IPS DF 19.7 (cell line): ENCODE data around the gene SMCO4.

Experiments
- DNase-seq: peaks from one replicate; pipeline ENCODE4 v3.0.0-alpha.2; 2013; ENCODE audit warnings: low read depth, low spot score

Gene SMCO4

GRCh38 chr11:93528757-93529645, 14.2 kb downstream of the SMCO4 start:
- no peak for DNase-seq

GRCh38 chr11:93528252-93528651, 14.9 kb downstream of the SMCO4 start:
- no peak for DNase-seq

GRCh38 chr11:93526641-93527583, 16.3 kb downstream of the SMCO4 start:
- no peak for DNase-seq

GRCh38 chr11:93526346-93526633, 16.9 kb downstream of the SMCO4 start:
- no peak for DNase-seq

GRCh38 chr11:93525601-93526345, 17.4 kb downstream of the SMCO4 start:
- DNase-seq: no peak

- no peak for DNase-seq
Measured at GRCh38 chr11:93524858-93525257, 18.3 kb downstream of the SMCO4 start.

- no peak for DNase-seq
Measured at GRCh38 chr11:93524173-93524536, 19.0 kb downstream of the SMCO4 start.

- no peak for DNase-seq
Measured at GRCh38 chr11:93520726-93521509, 22.3 kb downstream of the SMCO4 start.

GRCh38 chr11:93519179-93519578, 24.0 kb downstream of the SMCO4 start:
- no peak for DNase-seq

- DNase-seq: no peak
Measured at GRCh38 chr11:93518081-93518480, 25.1 kb downstream of the SMCO4 start.

GRCh38 chr11:93517611-93518010, 25.6 kb downstream of the SMCO4 start:
- no peak for DNase-seq

GRCh38 chr11:93517041-93517440, 26.1 kb downstream of the SMCO4 start:
- no peak for DNase-seq

GRCh38 chr11:93515441-93516025, 27.7 kb downstream of the SMCO4 start:
- no peak for DNase-seq

- no peak for DNase-seq
Measured at GRCh38 chr11:93514712-93515111, 28.5 kb downstream of the SMCO4 start.

GRCh38 chr11:93513772-93514171, 29.4 kb downstream of the SMCO4 start:
- no peak for DNase-seq

- no peak for DNase-seq
Measured at GRCh38 chr11:93512949-93513667, 30.1 kb downstream of the SMCO4 start.

- DNase-seq: no peak
Measured at GRCh38 chr11:93512073-93512475, 31.1 kb downstream of the SMCO4 start.

- no peak for DNase-seq
Measured at GRCh38 chr11:93510196-93510873, 32.9 kb downstream of the SMCO4 start.

GRCh38 chr11:93507517-93507916, 35.7 kb downstream of the SMCO4 start:
- no peak for DNase-seq

GRCh38 chr11:93505703-93506102, 37.5 kb downstream of the SMCO4 start:
- DNase-seq: no peak
